Measurements from ENCODE around the gene PHF21B. TPM values are rescaled to one million over a fixed set of nuclear protein-coding genes. Genes with fewer than 3 reads are reported as not detected.

The PHF21B gene
- total and polyA plus RNA-seq, 2 experiments from 2014 or later: 20.6 to 149 TPM

DNA sequence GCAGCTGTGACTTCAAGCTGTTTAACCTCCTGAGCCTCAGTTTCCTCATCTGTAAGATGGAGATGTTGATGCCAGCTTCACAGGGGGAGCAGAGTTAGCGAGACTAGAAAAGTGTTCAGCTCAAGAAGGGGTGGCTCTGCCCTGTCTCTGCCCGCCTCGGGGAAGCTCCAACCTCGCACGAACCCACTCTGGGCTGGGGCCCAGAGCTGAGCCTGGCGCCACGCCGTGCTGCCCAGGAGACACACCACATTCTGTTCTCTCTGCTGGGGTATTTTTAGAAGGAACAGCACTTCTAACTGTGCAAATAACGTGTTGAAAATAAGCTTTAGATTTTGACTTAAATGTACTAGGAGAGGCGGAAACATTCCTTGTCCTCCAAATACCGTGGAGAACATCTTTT, 74.1 kb downstream of the PHF21B start:
- no peaks in the 10 kb centered on the region; the same call in 2 of the 3 replicates for H3K9me3 Mint-ChIP-seq
- H3K79me2 ChIP-seq (replicated peaks; ENCODE audit: insufficient read depth): no peaks in the 10 kb centered on the region; the same call in none of the 2 replicates
- peaks cover 10% of the 10 kb centered on the region; the same call in 1 of the 3 replicates for H3K36me3 Mint-ChIP-seq (ENCODE audit: low read depth)
- peaks cover 10% of the 10 kb centered on the region for H3K27me3 Mint-ChIP-seq (ENCODE audit: insufficient read depth, low read depth, poor library complexity)
- peaks cover 37% of the 10 kb centered on the region for H3K4me1 Mint-ChIP-seq
- H3K9me2 ChIP-seq (ENCODE audit: insufficient read depth): no peaks in the 10 kb centered on the region
- no peak overlapping the region for H3K4me2 ChIP-seq
- H3K4me3 ChIP-seq: no peak overlapping the region
- no peak overlapping the region for H3K27ac ChIP-seq (ENCODE audit: low read depth)
- no peak overlapping the region for H3K4me3 Mint-ChIP-seq
- ATAC-seq: no peak
- H2AFZ ChIP-seq: no peak overlapping the region
- DNase-seq (ENCODE audit: low spot score): no peak
- no peaks in the 10 kb centered on the region for H3K27me3 ChIP-seq (ENCODE audit: insufficient read depth)
- H3K4me1 ChIP-seq (ENCODE audit: insufficient read depth): peaks cover 14% of the 10 kb centered on the region
- H3K27ac Mint-ChIP-seq: no peak overlapping the region
- H3F3A ChIP-seq (replicated peaks; ENCODE audit: low read depth): 0 out of 2 replicates have a peak, but pooled peaks cover 4% of the 10 kb centered on the region
- no peak for TF ChIP-seq EZH2phosphoT487 (IDR thresholded peaks at IDR 0.05; ENCODE audit: unreplicated experiment)
- TF ChIP-seq POLR2AphosphoS5 (IDR thresholded peaks at IDR 0.05; ENCODE audit: low read depth): no peak
- TF ChIP-seq, protein P1, sequence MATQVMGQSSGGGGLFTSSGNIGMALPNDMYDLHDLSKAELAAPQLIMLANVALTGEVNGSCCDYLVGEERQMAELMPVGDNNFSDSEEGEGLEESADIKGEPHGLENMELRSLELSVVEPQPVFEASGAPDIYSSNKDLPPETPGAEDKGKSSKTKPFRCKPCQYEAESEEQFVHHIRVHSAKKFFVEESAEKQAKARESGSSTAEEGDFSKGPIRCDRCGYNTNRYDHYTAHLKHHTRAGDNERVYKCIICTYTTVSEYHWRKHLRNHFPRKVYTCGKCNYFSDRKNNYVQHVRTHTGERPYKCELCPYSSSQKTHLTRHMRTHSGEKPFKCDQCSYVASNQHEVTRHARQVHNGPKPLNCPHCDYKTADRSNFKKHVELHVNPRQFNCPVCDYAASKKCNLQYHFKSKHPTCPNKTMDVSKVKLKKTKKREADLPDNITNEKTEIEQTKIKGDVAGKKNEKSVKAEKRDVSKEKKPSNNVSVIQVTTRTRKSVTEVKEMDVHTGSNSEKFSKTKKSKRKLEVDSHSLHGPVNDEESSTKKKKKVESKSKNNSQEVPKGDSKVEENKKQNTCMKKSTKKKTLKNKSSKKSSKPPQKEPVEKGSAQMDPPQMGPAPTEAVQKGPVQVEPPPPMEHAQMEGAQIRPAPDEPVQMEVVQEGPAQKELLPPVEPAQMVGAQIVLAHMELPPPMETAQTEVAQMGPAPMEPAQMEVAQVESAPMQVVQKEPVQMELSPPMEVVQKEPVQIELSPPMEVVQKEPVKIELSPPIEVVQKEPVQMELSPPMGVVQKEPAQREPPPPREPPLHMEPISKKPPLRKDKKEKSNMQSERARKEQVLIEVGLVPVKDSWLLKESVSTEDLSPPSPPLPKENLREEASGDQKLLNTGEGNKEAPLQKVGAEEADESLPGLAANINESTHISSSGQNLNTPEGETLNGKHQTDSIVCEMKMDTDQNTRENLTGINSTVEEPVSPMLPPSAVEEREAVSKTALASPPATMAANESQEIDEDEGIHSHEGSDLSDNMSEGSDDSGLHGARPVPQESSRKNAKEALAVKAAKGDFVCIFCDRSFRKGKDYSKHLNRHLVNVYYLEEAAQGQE (IDR thresholded peaks at IDR 0.05; ENCODE audit: unreplicated experiment): no peak
- no peak for TF ChIP-seq CREB1 (CRISPR knock-in tag; IDR thresholded peaks at IDR 0.05; ENCODE audit: low read depth)
- TF ChIP-seq, protein P2, sequence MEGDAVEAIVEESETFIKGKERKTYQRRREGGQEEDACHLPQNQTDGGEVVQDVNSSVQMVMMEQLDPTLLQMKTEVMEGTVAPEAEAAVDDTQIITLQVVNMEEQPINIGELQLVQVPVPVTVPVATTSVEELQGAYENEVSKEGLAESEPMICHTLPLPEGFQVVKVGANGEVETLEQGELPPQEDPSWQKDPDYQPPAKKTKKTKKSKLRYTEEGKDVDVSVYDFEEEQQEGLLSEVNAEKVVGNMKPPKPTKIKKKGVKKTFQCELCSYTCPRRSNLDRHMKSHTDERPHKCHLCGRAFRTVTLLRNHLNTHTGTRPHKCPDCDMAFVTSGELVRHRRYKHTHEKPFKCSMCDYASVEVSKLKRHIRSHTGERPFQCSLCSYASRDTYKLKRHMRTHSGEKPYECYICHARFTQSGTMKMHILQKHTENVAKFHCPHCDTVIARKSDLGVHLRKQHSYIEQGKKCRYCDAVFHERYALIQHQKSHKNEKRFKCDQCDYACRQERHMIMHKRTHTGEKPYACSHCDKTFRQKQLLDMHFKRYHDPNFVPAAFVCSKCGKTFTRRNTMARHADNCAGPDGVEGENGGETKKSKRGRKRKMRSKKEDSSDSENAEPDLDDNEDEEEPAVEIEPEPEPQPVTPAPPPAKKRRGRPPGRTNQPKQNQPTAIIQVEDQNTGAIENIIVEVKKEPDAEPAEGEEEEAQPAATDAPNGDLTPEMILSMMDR (conservative IDR thresholded peaks at IDR 0.05; ENCODE audit: low read depth in 2 of 2): no peak
- no peak for TF ChIP-seq STAT1 (IDR thresholded peaks at IDR 0.05; ENCODE audit: unreplicated experiment)
- no peak for TF ChIP-seq ZNF331 (CRISPR knock-in tag; IDR thresholded peaks at IDR 0.05; ENCODE audit: low read depth)
- no peak for TF ChIP-seq NANOG (IDR thresholded peaks at IDR 0.05; ENCODE audit: borderline replicate concordance)
- TF ChIP-seq EZH2 (IDR thresholded peaks at IDR 0.05; ENCODE audit: low read depth, unreplicated experiment): no peak
- TF ChIP-seq, protein P3, sequence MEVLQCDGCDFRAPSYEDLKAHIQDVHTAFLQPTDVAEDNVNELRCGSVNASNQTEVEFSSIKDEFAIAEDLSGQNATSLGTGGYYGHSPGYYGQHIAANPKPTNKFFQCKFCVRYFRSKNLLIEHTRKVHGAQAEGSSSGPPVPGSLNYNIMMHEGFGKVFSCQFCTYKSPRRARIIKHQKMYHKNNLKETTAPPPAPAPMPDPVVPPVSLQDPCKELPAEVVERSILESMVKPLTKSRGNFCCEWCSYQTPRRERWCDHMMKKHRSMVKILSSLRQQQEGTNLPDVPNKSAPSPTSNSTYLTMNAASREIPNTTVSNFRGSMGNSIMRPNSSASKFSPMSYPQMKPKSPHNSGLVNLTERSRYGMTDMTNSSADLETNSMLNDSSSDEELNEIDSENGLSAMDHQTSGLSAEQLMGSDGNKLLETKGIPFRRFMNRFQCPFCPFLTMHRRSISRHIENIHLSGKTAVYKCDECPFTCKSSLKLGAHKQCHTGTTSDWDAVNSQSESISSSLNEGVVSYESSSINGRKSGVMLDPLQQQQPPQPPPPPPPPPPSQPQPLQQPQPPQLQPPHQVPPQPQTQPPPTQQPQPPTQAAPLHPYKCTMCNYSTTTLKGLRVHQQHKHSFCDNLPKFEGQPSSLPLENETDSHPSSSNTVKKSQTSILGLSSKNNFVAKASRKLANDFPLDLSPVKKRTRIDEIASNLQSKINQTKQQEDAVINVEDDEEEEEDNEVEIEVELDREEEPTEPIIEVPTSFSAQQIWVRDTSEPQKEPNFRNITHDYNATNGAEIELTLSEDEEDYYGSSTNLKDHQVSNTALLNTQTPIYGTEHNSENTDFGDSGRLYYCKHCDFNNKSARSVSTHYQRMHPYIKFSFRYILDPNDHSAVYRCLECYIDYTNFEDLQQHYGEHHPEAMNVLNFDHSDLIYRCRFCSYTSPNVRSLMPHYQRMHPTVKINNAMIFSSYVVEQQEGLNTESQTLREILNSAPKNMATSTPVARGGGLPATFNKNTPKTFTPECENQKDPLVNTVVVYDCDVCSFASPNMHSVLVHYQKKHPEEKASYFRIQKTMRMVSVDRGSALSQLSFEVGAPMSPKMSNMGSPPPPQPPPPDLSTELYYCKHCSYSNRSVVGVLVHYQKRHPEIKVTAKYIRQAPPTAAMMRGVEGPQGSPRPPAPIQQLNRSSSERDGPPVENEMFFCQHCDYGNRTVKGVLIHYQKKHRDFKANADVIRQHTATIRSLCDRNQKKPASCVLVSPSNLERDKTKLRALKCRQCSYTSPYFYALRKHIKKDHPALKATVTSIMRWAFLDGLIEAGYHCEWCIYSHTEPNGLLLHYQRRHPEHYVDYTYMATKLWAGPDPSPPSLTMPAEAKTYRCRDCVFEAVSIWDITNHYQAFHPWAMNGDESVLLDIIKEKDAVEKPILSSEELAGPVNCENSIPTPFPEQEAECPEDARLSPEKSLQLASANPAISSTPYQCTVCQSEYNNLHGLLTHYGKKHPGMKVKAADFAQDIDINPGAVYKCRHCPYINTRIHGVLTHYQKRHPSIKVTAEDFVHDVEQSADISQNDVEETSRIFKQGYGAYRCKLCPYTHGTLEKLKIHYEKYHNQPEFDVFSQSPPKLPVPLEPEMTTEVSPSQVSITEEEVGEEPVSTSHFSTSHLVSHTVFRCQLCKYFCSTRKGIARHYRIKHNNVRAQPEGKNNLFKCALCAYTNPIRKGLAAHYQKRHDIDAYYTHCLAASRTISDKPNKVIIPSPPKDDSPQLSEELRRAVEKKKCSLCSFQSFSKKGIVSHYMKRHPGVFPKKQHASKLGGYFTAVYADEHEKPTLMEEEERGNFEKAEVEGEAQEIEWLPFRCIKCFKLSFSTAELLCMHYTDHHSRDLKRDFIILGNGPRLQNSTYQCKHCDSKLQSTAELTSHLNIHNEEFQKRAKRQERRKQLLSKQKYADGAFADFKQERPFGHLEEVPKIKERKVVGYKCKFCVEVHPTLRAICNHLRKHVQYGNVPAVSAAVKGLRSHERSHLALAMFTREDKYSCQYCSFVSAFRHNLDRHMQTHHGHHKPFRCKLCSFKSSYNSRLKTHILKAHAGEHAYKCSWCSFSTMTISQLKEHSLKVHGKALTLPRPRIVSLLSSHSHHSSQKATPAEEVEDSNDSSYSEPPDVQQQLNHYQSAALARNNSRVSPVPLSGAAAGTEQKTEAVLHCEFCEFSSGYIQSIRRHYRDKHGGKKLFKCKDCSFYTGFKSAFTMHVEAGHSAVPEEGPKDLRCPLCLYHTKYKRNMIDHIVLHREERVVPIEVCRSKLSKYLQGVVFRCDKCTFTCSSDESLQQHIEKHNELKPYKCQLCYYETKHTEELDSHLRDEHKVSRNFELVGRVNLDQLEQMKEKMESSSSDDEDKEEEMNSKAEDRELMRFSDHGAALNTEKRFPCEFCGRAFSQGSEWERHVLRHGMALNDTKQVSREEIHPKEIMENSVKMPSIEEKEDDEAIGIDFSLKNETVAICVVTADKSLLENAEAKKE (CRISPR knock-in tag; IDR thresholded peaks at IDR 0.05): no peak
- no peak for TF ChIP-seq ZNF114 (CRISPR knock-in tag; IDR thresholded peaks at IDR 0.05)
- TF ChIP-seq, protein P4, sequence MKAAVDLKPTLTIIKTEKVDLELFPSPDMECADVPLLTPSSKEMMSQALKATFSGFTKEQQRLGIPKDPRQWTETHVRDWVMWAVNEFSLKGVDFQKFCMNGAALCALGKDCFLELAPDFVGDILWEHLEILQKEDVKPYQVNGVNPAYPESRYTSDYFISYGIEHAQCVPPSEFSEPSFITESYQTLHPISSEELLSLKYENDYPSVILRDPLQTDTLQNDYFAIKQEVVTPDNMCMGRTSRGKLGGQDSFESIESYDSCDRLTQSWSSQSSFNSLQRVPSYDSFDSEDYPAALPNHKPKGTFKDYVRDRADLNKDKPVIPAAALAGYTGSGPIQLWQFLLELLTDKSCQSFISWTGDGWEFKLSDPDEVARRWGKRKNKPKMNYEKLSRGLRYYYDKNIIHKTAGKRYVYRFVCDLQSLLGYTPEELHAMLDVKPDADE (IDR thresholded peaks at IDR 0.05): no peak
- TF ChIP-seq JUNB (IDR thresholded peaks at IDR 0.05; ENCODE audit: unreplicated experiment): no peak
- H4K20me1 ChIP-seq (replicated peaks; ENCODE audit: insufficient read depth): peaks cover 23% of the 10 kb centered on the region
- no peaks in the 10 kb centered on the region; the same call in 1 of the 2 replicates for H3K36me3 ChIP-seq (ENCODE audit: insufficient read depth)
